GM12865 (cell line): ENCODE results near the gene WDR73.

Experiments
- DNase-seq: peaks from one replicate; pipeline ENCODE4 v3.0.0; 2010; ENCODE audit warnings: low read depth
- H3K4me3 ChIP-seq: 2 replicates; pipeline ENCODE4 v1.5.1; 2011; ENCODE audit warnings: mild to moderate bottlenecking, low read depth, low read length, control low read depth
- TF ChIP-seq, protein P1 (sequence below): IDR thresholded peaks from 2 replicates; pipeline ENCODE4 v1.5.1; 2011; ENCODE audit warnings: low read length, control low read depth, low read depth, inconsistent platforms; ENCODE audit not compliant: insufficient read depth; ENCODE audit errors: missing control alignments

The WDR73 gene

GRCh38 chr15:84657748-84658079, 3.6 kb upstream of the WDR73 start:
- no peak for DNase-seq
- TF ChIP-seq, protein P1, sequence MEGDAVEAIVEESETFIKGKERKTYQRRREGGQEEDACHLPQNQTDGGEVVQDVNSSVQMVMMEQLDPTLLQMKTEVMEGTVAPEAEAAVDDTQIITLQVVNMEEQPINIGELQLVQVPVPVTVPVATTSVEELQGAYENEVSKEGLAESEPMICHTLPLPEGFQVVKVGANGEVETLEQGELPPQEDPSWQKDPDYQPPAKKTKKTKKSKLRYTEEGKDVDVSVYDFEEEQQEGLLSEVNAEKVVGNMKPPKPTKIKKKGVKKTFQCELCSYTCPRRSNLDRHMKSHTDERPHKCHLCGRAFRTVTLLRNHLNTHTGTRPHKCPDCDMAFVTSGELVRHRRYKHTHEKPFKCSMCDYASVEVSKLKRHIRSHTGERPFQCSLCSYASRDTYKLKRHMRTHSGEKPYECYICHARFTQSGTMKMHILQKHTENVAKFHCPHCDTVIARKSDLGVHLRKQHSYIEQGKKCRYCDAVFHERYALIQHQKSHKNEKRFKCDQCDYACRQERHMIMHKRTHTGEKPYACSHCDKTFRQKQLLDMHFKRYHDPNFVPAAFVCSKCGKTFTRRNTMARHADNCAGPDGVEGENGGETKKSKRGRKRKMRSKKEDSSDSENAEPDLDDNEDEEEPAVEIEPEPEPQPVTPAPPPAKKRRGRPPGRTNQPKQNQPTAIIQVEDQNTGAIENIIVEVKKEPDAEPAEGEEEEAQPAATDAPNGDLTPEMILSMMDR, result no peak
- peak overlapping the region; percentile 39 for H3K4me3 ChIP-seq

DNA sequence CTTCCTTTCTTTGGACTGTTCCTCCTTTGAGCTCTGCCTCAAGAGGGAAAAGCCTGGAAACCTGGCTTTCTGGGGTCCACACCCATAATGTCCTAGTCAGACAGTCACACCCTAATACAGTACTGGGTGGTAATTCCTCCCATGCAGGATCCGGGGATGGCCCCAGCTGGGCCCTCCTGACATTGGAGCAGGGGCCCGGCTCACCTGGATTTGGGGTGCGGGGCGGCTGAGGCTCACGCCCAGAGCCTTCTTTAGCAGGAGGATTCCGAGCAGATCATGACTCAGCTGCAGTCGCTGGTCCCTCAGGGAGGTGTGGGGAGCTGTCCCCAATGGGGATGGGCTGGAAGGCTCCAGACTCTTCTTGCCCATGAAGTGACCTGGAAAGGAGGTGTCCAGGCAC, 2.9 kb upstream of the WDR73 start:
- TF ChIP-seq, protein P1, result no peak
- no peak for DNase-seq
- no peak overlapping the region for H3K4me3 ChIP-seq

DNA sequence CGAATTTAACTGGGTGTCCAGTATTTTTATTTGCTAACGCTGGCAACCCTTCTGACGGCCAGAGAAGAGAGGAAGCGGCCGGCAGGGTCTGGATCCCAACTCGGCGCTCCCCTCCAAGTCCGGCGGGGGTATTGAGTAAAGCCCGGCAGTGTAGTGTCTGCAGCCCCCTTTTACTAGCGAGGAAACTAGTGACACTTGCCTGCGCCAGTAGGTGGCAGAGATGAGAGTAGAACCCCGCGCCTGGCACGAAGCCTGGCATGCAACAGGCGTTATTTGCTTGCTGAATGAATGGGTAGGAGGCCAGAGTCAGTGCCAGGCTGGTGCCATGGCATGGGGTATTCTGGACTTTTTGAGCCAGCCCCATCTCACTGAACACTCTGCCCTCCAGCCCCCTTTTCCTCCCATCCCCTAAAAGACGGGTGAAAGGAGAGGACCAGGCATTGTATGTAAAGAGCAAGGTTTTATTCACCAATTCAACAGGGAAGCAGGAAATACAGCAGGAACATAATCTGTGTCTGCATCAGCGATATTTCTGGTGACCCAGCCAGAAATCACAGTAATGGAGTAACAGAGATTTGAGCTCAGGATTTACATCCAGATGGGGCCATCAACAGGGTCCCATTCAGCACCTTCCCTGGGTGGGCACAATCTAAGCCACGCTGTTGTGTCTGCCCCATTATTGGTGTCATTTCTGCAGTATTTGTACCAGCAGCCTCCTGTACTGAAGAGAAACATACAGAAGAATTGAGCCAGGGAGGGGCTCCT, 788 bp upstream of the WDR73 start:
- H3K4me3 ChIP-seq, result peak overlapping the region; percentile 76
- peak; percentile 86 for DNase-seq
- TF ChIP-seq, protein P1, result peak; percentile 68

DNA sequence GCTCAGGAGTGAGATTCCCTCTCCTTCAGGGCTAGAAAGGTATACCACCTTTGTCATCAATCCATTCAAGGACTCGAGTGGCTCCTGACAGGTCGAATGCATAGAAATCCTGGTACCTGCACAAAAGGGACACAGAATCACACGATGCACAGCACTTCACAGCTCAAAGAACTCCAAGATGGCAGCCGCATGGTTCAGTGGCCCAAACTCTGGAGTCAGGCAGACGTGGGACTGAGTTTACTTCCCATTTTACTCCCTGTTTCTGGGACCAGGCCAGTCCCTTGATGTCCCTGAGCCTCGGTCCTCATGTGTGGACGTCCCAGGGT, 536 bp downstream of the WDR73 start:
- DNase-seq, result no peak
- TF ChIP-seq, protein P1, result no peak
- peak overlapping the region; percentile 76 for H3K4me3 ChIP-seq

DNA sequence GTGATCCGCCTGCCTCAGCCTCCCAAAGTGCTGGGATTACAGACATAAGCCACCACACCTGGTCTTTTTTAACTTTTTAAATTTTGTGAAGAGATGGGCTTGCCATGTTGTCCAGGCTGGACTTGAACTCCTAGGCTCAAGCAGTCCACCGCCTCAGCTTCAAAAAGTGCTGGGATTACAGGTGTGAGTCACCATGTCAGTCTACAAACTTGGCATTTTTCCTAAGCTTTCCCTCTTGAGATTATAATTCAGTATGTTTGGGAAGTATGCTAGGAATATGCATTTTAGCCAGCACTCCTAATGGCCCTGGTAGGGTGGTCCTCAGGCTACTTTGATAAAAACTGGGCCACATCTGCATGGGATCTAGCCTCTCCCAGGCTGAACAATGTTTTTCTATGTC, 4.4 kb downstream of the WDR73 start:
- TF ChIP-seq, protein P1, result no peak
- H3K4me3 ChIP-seq, result no peak overlapping the region
- DNase-seq, result no peak

GRCh38 chr15:84648539-84648938, 5.5 kb downstream of the WDR73 start:
- TF ChIP-seq, protein P1, result no peak
- DNase-seq, result no peak
- H3K4me3 ChIP-seq, result no peak overlapping the region

GRCh38 chr15:84647726-84648125, 6.4 kb downstream of the WDR73 start:
- no peak overlapping the region for H3K4me3 ChIP-seq
- no peak for DNase-seq
- TF ChIP-seq, protein P1, result no peak
